SHP77 treated with DMSO at 0.1 percent for 48 hours (cell line): ENCODE results near the gene SLC19A1.
"Not testable (repeated sequence)": the region's sequence is repeated elsewhere in the genome, so short reads cannot be mapped to it uniquely, and the experiment has no call there.

Source experiments
- DNase-seq: peaks from one replicate; lab custom pipeline; 2025; lab: John Stamatoyannopoulos, UW

SLC19A1 gene

GRCh38 chr21:45576838-45577737, 34.8 kb upstream of the SLC19A1 start:
- DNase-seq, result no peak

- DNase-seq, result no peak
Measured at GRCh38 chr21:45575993-45576837, 34.0 kb upstream of the SLC19A1 start.

GRCh38 chr21:45575304-45575992, 33.2 kb upstream of the SLC19A1 start:
- no peak for DNase-seq

DNA sequence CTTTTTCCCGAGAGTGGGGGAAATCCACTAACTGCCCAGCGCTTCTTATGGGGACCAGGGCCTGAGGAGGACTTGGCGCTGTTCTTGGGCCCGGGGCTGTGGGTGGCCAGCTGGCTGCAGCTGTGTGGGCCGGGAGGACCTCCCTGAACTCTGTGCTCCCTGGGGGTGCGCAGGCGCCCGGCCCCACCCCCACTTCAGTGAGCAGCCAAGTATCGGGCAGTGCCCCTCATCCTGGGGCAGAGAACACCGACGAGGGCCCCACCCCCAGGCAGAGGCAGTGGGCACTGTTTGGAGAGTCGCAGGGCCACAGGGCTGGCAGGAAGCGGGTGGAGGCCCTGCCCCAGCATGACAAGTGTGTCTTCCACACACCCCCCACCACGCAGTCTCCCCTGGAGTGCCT, 32.5 kb upstream of the SLC19A1 start:
- DNase-seq, result no peak

DNA sequence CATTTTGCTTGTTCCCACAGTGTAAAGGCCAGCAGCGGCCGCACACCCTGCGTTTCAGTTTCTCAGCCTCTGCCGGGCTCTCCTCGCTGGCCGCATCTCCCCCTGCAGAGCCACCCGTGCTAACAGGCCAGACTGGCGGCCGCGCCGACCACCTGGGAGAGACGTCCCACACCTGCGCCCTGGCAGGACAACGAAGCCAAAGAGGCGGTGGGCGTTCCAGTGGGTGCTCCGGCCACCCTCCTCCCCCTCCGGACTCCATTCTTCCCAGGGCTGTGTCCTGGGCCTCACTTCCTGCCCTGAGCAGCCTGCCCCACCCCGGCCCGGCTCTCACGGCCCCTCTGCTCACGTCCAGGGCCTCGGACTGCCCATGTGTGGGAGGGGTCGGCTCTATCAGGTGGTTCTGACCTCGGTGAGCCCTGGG, 31.9 kb upstream of the SLC19A1 start:
- no peak for DNase-seq

DNA sequence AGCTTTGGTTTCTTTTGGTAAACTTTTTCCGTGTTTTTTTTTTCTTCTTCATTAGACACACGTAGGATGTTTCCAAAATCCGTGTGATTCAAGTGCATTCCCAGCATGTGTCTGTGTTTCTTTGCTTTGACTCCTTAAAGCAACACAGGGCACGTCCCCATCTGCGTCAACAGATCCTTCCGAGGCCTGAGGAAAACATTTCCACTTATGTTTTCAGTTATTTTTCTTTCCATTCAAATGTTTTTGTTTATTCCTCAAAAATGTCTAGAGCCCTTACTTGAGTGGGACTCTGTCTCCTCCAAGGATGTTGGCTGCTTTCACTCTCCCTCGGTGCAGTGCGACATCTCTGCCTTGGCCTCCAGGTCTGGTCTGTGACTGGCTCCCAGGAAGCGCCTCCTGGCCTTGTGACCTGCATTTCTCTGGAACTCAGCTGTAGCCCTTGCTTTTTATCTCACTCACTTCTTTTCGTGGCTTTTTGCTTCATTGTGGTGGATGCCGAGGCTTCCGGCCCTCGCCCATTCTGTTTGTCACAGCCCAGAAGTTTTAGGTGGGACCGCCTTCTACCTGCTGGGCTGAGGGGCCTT, 31.3 kb upstream of the SLC19A1 start:
- DNase-seq, result no peak

- DNase-seq, result no peak
Measured at GRCh38 chr21:45572783-45573451, 30.7 kb upstream of the SLC19A1 start.

DNA sequence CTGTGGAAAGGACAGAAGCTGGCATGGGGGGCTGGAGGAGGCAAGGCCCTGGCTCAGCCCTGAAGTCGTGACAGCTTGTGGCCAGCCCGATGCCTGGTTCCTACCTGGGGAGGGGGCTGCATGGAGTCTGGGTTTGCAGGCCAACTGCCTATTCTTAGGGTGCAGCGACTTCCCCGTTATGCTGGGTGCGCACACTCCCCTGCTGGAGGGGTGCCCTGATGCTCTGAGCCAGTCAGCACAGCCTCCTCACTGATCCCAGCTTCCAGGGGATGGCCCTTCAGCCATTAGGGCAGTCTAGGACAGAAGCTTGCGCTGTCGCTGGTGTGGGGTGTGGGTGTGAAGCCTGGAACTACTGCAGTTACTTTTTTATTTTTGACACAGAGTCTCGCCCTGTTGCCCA, 30.0 kb upstream of the SLC19A1 start:
- DNase-seq, result no peak

GRCh38 chr21:45571641-45572040, 29.4 kb upstream of the SLC19A1 start:
- no peak for DNase-seq

GRCh38 chr21:45570826-45571601, 28.8 kb upstream of the SLC19A1 start:
- DNase-seq, result no peak

DNA sequence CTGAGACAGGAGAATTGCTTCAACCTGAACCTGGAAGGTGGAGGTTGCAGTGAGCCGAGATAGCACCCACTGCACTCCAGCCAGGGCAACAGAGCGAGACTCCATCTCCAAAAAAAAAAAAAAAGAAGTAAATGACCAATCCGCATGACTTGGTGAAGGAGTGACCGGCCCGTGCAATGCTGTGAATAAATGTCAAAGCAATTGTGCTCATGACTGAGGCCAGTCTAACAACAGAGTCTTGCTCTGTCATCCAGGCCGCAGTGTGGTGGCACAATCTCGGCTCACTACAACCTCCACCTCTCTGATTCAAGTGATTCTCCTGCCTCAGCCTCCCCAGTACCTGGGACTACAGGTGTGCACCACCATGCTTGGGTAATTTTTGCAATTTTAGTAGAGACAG, 27.8 kb upstream of the SLC19A1 start:
- no peak for DNase-seq

DNA sequence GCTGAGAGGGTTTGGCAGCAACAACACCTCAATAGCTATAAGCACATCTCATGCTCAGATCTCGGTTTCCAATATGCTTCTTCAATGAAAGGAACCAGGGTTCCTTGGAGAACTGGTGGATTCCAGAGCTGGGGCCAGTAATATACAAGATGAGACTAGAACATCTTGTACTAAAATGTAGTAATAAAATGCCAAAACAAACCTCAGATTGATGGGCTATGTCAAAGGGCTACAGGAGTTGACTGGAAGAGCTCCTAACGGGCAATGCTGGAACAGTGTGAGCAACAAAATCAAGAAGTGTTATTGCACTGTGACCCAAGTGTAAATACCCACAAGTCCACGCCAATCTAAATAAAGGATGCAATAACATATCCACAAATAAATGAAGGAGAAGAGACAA, 26.1 kb upstream of the SLC19A1 start:
- DNase-seq, result no peak

DNA sequence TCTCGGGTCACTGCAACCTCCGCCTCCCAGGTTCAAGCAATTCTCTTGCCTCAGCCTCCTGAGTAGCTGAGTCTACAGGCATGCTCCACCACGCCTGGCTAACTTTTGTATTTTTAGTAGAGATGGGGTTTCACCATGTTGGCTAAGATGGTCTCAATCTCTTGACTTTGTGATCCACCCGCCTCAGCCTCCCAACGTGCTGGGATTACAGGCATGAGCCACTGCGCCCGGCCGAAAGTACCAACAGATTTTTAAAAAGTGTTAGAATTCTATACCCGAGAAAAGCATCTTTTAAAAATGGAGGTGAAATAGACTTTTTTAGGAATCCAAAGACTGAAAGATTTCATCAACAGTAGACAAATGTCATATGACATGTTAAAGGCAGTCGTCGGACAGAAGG, 21.9 kb upstream of the SLC19A1 start:
- DNase-seq, result not testable (repeated sequence)

DNA sequence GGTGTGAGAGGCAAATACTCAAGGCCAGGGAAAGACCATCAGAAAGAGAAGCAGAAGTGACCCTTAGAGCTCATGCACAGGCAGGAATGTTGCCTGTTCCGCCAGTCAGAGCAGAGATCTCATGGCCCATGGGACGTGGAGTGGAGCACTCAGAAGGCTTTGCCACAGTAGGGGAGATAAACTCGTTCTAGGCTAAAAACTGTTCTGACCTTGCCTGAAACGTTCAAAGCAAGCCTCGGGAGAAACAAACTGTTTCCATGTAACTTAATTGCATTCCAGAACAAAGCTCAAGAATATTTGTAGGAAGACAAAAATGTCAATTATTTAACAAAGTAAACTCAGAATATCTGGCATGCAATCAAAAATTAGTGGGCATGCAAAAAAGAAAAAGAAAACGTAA, 20.7 kb upstream of the SLC19A1 start:
- DNase-seq, result no peak

GRCh38 chr21:45562402-45562801, 20.2 kb upstream of the SLC19A1 start:
- DNase-seq, result no peak

- not testable (repeated sequence) for DNase-seq
Measured at GRCh38 chr21:45561241-45561640, 19.0 kb upstream of the SLC19A1 start.

DNA sequence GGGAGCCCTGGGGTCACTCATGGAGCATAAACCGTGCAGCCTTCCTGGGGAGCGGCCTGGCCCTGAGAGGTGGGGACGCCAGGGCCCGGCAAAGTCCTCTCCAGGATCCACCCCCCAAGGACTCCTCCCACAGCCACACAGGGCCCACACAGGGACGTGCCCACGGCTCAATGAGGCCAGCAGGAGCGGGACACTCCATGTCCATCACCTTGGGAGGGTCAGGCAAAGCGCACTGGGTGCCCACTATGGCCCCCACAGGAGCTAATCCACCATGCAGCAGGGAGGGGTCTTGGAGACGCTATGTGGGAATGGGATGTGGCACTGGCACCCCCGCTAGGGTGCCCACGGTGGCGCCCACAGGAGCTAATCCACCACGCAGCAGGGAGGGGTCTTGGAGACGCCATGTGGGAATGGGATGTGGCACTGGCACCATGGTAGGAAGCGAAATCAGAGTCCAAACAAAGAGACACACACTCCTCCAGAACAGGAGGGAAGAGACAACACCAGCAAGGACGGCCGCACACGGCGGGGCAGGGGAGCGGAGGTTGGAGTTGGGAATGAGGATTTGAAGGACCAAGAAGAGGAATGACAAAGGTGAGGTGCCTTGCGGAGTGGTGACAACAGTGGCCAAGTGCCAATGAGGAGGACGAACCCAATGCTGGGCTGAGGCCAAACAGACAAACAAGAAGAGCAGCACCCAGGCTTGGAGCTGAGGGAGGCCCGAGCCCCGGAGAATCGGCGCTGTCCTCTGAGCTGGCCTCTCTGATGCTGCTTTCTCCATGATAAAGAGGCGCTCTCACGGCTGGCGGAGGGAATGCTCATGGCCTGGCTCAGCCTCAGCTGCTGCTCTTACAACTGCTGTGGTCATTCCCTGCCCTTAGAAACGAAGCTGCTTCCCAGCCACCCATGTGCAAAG, 18.1 kb upstream of the SLC19A1 start:
- DNase-seq, result no peak

DNA sequence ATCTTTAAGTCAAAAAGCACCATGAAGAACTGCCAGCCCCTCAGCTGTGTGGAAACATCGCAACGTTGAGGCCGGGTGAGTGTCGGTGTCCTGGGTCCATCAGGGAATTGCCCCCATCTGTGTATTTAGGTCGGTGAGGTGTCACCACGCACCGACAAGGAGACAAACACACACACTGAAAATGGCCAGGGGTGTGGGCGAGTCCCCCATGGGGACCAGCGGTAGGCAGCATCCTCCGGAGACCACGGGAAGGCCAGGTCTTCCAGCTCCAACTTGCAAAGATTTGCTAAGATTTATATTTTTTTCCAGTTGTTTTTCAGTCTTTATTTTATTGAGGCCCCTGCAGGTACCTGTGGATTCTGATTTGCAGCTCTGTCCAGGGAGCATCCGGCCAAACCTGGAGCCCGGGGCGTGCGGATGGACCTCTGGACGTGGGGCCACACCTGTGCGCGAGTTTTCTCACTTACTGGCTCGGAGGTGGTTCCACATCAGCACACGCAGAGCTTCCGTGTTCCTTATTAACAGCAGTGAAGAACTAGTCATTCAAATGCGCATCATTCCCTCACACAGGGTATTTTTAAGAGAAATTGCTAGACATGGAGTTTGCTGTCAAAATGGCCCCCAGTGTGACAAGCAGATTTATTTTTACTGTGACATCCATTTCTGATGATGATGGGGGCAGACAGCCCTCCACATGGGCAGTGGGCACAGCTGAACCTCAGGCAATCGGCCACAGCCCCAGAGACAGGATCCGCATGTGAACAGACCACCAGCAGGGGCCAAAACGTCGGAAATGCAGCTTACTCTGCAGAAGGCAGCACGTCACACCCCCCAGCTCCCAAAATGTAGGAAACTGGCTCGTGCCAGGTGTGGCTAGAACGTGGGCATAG, 17.2 kb upstream of the SLC19A1 start:
- no peak for DNase-seq
